Bronchial epithelial cell (primary cell): ENCODE measurements around the gene WDR70. TPM values are rescaled to one million over a fixed set of nuclear protein-coding genes. Genes with fewer than 3 reads are reported as not detected.

ENCODE experiments used
- DNase-seq: peaks from one replicate; pipeline ENCODE4 v3.0.0-alpha.2; 2010; ENCODE audit warnings: low read depth
- FAIRE-seq: peaks from 2 replicates; lab custom pipeline; 2011; peaks lifted over from hg19 to GRCh38; lab: Jason Lieb, UNC
- H3K27me3 ChIP-seq: 2 replicates; pipeline ENCODE4 v1.5.1; 2011; ENCODE audit warnings: low read length; ENCODE audit not compliant: control insufficient read depth, insufficient read depth
- H3K36me3 ChIP-seq: 2 replicates; pipeline ENCODE4 v1.5.1; 2011; ENCODE audit warnings: low read length; ENCODE audit not compliant: control insufficient read depth, insufficient read depth
- H3K4me3 ChIP-seq: 2 replicates; pipeline ENCODE4 v1.5.1; 2011; ENCODE audit warnings: mild to moderate bottlenecking, low read depth, low read length, control low read depth
- CTCF ChIP-seq: IDR thresholded peaks from 2 replicates; pipeline ENCODE4 v1.5.1; 2011; ENCODE audit warnings: mild to moderate bottlenecking, moderate library complexity, low read length, control low read depth, inconsistent platforms; ENCODE audit not compliant: insufficient read depth, severe bottlenecking
- total RNA-seq: library from RNA; depleted of rRNA; stranded (reverse); fragments of >200 nt; gene quantifications from 2 replicates; pipeline ENCODE4 v1.2.1, GENCODE V29; 2014

WDR70 gene
- total RNA-seq, 1 donor from 2014 or later, result 17.9 TPM

- Histone ChIP-seq H3K4me3 (no peak overlapping the region), H3K36me3 (no peaks in the 10 kb centered on the region), H3K27me3 (no peaks in the 10 kb centered on the region)
- no peak for FAIRE-seq
- DNase-seq, result no peak
- TF ChIP-seq CTCF, result no peak
Measured at GRCh38 chr5:37737326-37738056, 358.4 kb downstream of the WDR70 start.

- TF ChIP-seq CTCF, result no peak
- FAIRE-seq, result no peak
- Histone ChIP-seq H3K36me3 (peaks cover 2% of the 10 kb centered on the region), H3K4me3 (no peak overlapping the region), H3K27me3 (no peaks in the 10 kb centered on the region)
- peak; percentile 91 for DNase-seq
Measured at GRCh38 chr5:37738057-37738691, 359.1 kb downstream of the WDR70 start.

- Histone ChIP-seq H3K4me3 (no peak overlapping the region), H3K36me3 (peaks cover 2% of the 10 kb centered on the region), H3K27me3 (no peaks in the 10 kb centered on the region)
- FAIRE-seq, result no peak
- no peak for TF ChIP-seq CTCF
- no peak for DNase-seq
Measured at GRCh38 chr5:37738865-37739488, 359.9 kb downstream of the WDR70 start.

- FAIRE-seq, result no peak
- H3K27me3 ChIP-seq, result no peaks in the 10 kb centered on the region
- TF ChIP-seq CTCF, result no peak
- no peak overlapping the region for H3K4me3 ChIP-seq
- peaks cover 2% of the 10 kb centered on the region for H3K36me3 ChIP-seq
- DNase-seq, result no peak
Measured at GRCh38 chr5:37739817-37740261, 360.7 kb downstream of the WDR70 start.

GRCh38 chr5:37740331-37741066, 361.4 kb downstream of the WDR70 start:
- Histone ChIP-seq H3K36me3 (peaks cover 2% of the 10 kb centered on the region), H3K27me3 (no peaks in the 10 kb centered on the region), H3K4me3 (no peak overlapping the region)
- DNase-seq (no peak), FAIRE-seq (no peak)
- TF ChIP-seq CTCF, result no peak
